ENCODE results near the gene DDIT3.

Gene DDIT3

GRCh38 chr12:57469296-57470164 lies 50.8 kb downstream of the DDIT3 start:
- Mint-ChIP-seq H3K9me3 (no peaks in the 10 kb centered on the region), H3K36me3 (ENCODE audit: low read depth) (peaks cover 44% of the 10 kb centered on the region), H3K4me3 (no peak overlapping the region), H3K27me3 (no peaks in the 10 kb centered on the region), H3K27ac (no peak overlapping the region), H3K4me1 (ENCODE audit: low read depth) (peaks cover 24% of the 10 kb centered on the region)

- Mint-ChIP-seq H3K9me3 (no peaks in the 10 kb centered on the region), H3K27me3 (no peaks in the 10 kb centered on the region), H3K4me1 (ENCODE audit: low read depth) (peaks cover 23% of the 10 kb centered on the region), H3K36me3 (ENCODE audit: low read depth) (peaks cover 30% of the 10 kb centered on the region), H3K4me3 (no peak overlapping the region), H3K27ac (no peak overlapping the region)
These were observed 52.4 kb downstream of the DDIT3 start for GRCh38 chr12:57467915-57468314.

- Mint-ChIP-seq H3K27me3 (no peaks in the 10 kb centered on the region), H3K9me3 (no peaks in the 10 kb centered on the region), H3K27ac (no peak overlapping the region), H3K4me1 (ENCODE audit: low read depth) (peaks cover 23% of the 10 kb centered on the region), H3K4me3 (no peak overlapping the region), H3K36me3 (ENCODE audit: low read depth) (peaks cover 24% of the 10 kb centered on the region)
These were observed 53.0 kb downstream of the DDIT3 start for GRCh38 chr12:57467212-57467874.

All from stimulated activated naive CD8-positive, alpha-beta T cell treated with anti-CD3 and anti-CD28 coated beads, Interleukin-15, Interleukin-2, amounts not matched to agents 100 ng/mL and 50 ng/mL, for 24 hours (primary cell).